HG02642 (cell line): ENCODE results near the gene CCDC32.
A peak's percentile ranks its signal among the peaks of the same experiment; 100 is the strongest.
"Not testable (repeated sequence)": the region's sequence is repeated elsewhere in the genome, so short reads cannot be mapped to it uniquely, and the experiment has no call there.

Source experiments
- ATAC-seq: cut with Tn5 transposase; IDR thresholded peaks from one replicate; pipeline ENCODE4 v1.9.1; 2021; ENCODE audit warnings: mild to moderate bottlenecking; ENCODE audit not compliant: unreplicated experiment, poor library complexity

Gene CCDC32, protein sequence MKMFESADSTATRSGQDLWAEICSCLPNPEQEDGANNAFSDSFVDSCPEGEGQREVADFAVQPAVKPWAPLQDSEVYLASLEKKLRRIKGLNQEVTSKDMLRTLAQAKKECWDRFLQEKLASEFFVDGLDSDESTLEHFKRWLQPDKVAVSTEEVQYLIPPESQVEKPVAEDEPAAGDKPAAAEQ

GRCh38 chr15:40564591-40565332, at the start of gene CCDC32:
Gene CCDC32 (minus strand): TSS chr15:40565042. CDS start chr15:40563015, 2,027 bp downstream.
- ATAC-seq = peak; percentile 95

- no peak for ATAC-seq
These were observed 48.2 kb upstream of the CCDC32 start for GRCh38 chr15:40613080-40613479.

DNA sequence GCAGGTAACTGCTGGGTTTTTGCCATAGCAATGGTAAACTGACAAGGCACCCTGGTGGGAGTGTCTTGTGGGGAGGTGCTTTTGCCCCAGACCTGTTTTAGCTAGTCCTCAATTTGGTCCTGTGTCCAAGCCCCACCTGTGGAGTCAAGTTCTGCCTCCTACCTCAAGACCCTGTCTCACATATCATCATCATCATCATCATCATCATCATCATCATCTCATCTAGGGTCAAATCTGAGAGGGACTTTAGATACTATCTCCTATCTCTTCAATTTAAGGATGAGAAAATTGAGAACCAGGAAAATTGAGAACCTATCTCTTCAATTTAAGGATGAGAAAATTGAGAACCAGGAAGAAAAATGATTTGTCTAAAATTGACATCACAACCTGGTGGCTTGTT, 39.1 kb upstream of the CCDC32 start:
- no peak for ATAC-seq

DNA sequence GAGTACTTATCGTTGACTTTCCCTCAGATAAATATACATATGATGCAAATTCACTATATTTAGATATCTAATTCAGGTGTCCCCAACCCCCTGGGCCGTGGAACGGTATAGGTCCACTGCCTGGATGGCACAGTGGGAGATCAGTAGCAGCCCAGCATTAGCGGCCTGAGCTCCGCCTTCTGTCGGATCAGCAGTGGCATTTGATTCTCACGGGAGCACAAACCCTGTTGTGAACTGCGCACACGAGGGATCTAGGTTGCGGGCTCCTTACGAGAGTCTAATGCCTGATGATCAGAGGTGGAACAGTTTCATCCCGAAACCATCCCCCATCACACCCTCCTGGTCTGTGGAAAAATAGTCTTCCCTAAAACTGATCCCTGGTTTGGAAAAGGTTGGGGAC, 36.1 kb upstream of the CCDC32 start:
- no peak for ATAC-seq

GRCh38 chr15:40598672-40599071, 33.8 kb upstream of the CCDC32 start:
- ATAC-seq = no peak

DNA sequence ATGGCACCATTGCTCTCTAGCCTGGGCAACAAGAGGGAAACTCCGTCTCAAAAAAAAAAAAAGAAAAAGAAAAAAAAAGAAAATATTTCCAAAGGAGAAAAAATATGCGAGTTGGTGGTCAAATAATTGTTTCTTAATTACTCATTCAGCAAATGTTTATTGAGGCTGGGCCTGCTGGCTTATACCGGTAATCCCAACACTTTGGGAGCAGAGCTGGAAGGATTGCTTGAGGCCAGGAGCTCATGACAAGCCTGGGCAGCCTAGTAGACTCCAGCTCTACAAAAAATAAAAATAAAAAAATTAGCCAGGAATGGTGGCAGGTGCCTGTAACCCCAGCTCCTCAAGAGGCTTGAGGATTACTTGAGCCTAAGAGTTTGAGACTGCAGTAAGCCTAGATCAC, 33.3 kb upstream of the CCDC32 start:
- no peak for ATAC-seq

- ATAC-seq = no peak
These were observed 32.2 kb upstream of the CCDC32 start for GRCh38 chr15:40597024-40597423.

DNA sequence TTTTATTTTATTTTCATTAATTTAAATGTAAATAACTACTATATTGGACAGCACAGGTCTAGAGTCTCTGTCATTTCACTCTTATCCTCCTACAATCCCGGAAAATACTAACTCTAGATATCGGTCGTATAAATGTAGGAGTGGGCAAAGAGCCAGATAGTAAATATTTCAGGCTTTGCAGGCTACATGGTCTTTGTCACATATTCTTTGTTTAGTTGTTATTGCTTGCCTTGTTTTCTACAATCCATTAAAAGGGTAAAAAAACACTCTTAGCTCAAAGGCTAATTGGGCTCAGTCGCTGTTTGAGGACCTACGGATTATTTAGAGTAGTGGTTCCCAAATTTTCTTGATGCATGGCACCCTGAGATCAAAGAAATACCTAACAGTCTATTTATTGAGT, 30.9 kb upstream of the CCDC32 start:
- ATAC-seq = no peak

DNA sequence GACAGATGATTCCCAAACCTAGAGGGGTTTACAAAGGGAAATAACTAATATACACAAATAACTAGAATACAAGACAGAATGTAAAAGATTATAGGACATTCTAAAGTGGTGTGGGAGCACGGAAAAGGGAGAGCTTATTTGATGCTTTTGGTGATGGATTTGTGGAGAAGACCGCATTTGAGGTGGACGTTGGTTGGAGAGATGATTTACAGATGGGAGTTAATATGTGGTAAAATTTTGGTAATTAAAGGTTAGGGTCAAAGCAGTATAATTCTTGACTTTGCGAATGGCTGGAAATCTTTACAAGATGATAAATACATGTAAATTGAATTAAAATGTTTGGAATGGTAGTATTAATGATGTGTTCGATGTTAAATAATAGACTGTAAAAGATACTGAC, 30.4 kb upstream of the CCDC32 start:
- ATAC-seq = no peak

GRCh38 chr15:40594429-40594836, 29.6 kb upstream of the CCDC32 start:
- ATAC-seq = peak; percentile 50

DNA sequence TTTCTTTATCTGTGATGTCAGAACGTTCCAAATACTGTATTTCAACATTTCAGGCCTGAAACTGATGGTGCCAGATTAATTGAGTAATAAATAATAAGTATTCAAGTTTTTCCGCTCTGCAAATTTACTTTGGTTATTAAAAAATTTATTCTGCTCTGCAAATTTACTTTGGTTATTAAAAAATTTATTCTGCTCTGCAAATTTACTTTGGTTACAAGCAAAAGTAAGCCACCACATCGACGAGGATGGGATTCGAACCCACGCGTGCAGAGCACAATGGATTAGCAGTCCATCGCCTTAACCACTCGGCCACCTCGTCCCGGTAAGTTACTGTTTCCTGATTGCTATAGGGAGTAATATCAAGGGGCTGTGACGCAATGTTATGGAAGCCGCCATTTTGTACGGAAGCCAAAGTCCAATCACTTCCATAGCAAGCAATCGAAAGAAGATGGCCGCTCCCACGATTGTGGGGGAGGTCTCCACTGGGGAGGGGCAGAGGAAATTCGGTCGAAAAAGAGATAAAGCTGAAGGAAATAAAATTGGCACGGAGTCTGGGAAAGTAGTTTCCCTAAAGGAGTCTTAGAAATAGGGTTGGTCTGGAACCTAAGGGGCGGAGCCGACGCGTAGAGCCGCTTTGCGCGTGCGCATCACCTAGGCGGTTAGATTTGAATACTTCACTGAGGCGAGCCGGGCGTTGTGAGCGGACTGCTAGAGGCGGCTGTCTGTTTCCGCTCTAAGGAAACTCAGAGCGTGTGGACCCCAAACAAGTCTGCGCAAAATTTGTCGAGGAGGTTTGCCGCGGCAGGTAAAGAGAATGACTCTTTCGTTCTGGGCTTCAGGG, 29.0 kb upstream of the CCDC32 start, which contains the start of gene KNL1:
Gene KNL1, plus strand, starts transcription at position 662 of the 841 bp plus-strand sequence. CDS start 8,683 bp downstream, outside the sequence.
- peak; percentile 78 for ATAC-seq

DNA sequence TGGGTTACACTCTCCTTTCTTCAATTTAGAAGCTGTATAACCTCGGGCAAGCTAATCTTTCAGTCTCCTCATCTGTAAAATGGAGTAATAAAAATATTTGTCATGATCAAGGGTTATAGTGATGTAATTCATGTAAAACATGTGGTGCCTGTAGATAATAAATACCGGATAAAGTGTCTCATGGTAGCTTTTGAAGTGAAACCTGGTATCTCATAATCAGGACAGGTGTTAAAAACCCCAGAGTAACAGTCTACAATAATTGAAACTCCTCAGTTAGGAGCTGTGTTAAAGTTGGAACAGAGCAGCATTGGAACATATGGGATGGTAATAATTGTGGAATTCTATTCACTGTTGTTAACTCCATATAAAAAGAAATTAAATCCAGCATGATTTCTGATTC, 28.3 kb upstream of the CCDC32 start:
- no peak for ATAC-seq

GRCh38 chr15:40591389-40591788, 26.5 kb upstream of the CCDC32 start:
- ATAC-seq = no peak

DNA sequence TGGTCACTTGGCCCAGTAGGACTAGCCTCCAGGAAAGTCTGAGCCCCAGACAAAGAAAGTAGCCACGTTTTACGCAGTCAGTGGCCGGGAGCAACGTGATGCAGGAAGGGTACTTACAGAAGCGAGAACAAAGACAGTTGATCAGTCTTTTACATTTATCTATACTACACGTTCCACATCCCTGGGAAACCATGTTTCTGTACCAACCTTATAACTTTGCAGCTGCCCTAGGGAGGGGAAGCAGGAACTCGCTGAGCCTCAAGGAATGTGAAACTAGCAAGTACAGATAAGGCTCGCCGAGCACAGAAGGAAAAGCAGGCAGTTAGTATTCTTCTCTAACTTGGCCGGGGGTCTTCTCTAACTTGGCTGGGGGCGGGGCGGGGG, 25.8 kb upstream of the CCDC32 start:
- ATAC-seq = no peak

DNA sequence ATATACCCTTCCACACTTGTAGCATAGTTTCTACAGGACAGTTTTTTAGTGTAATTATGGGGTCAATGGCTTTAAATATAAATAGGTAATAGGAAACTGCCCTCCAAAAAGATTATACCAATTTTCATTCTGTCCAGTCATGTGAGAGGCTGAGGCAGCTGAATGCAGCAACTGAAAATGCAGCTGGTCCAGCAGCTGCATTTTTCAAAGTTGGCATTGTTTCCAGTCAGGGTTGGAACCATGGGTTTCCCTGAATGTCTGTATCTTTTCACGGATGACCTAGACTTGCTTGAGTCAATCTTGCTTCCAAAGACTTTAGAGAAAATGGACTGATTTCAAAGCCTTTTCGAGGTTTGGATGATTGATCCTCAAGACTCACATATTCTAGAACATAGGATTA, 19.3 kb upstream of the CCDC32 start:
- ATAC-seq = no peak

DNA sequence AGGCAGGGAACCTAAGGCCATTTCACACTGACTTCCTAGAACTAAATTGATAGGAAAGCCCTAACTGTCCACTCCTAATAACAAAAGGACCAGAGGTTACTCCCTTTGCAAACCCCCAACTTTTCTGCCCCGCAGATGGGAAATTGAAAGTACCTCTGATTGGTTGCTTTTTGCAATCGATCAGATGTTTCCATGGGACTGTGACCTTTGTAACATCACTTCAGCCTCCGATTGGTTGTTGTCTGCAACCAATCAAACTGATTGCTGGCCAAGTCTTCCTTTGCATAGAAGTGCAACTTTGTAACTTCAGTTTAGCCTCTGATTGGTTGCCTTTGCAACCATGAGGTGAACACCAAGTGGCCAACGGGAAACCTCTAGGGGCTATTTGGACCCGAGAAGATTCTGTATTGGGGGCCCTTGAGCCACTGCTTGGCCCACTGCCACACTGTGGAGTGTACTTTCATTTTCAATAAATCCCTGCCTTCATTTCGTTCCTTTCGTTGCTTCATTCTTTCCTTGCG, 17.9 kb upstream of the CCDC32 start:
- ATAC-seq = no peak

GRCh38 chr15:40581796-40582195, 17.0 kb upstream of the CCDC32 start:
- ATAC-seq = not testable (repeated sequence)

- no peak for ATAC-seq
These were observed 14.1 kb upstream of the CCDC32 start for GRCh38 chr15:40578892-40579291.

DNA sequence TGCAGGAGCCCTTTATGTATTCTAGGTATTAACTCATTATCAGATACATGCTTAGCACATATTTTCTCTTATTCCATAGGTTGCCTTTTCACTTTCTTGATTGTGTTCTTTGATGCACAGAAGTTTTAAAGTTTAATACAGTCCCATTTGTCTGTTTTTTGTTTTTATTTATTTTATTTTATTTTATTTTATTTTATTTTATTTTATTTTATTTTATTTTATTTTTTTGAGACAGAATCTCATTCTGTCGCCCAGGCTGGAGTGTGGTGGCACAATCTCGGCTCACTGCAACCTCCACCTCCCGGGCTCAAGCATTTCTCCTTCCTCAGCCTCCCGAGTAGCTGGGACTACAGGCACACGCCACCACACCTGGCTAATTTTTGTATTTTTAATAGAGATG, 12.1 kb upstream of the CCDC32 start:
- not testable (repeated sequence) for ATAC-seq

DNA sequence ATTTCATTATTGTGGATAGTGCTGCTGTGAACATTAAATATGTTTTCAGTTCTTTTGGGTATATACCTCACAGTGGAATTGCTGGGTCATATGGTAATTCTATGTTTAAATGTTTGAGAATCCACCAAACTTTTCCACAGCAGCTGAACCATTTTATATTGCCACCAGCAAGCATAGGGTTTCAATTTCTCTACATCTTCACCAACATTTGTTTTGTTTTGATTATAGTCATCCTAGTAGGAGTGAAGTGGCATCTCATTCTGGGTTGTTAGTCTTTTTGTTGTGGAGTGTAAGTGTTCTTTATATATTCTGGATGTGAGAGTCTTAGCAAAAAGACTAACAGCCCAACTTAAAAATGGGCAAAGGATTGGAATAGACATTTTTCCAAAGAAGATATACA, 10.3 kb upstream of the CCDC32 start:
- no peak for ATAC-seq
